CD14-positive monocyte (primary cell): ENCODE measurements around the gene USHBP1. TPM values are rescaled to one million over a fixed set of nuclear protein-coding genes. Genes with fewer than 3 reads are reported as not detected.

Experiments
- DNase-seq, 3 donors: peaks; one replicate each; pipeline ENCODE4 v3.0.0-alpha.2; 2011 to 2022
- H2AFZ ChIP-seq: 2 replicates; pipeline ENCODE4 v1.6.0; 2012; ENCODE audit warnings: mild to moderate bottlenecking, low read depth, low read length, inconsistent platforms; ENCODE audit not compliant: insufficient read depth, poor library complexity, severe bottlenecking
- H3K27ac ChIP-seq, 2 donors: 1 replicate in 1 of 2; 2 replicates in 1 of 2; pipeline ENCODE4 v1.5.1; 2012 to 2013; ENCODE audit warnings: low read length in 2 of 2, control low read depth in 1 of 2, inconsistent platforms in 1 of 2, low read depth in 1 of 2, mild to moderate bottlenecking in 1 of 2
- H3K27me3 ChIP-seq, 2 donors: one replicate each; pipeline versions ENCODE4 v1.6.0 to v1.6.1; 2011 to 2013; ENCODE audit warnings: low read length in 2 of 2; ENCODE audit not compliant: control insufficient read depth in 2 of 2, insufficient read depth in 2 of 2
- H3K36me3 ChIP-seq, 2 donors: replicated peaks in 1 of 2; 1 replicate in 1 of 2; 2 replicates in 1 of 2; pipeline versions ENCODE4 v1.5.1 to v1.6.1; 2012 to 2013; ENCODE audit warnings: low read length in 2 of 2, control low read depth in 1 of 2, inconsistent platforms in 1 of 2, mild to moderate bottlenecking in 1 of 2; ENCODE audit not compliant: insufficient read depth in 2 of 2, control insufficient read depth in 1 of 2
- H3K4me1 ChIP-seq, 2 donors: 1 replicate in 1 of 2; 2 replicates in 1 of 2; pipeline versions ENCODE4 v1.5.1 to v1.6.1; 2012 to 2013; ENCODE audit warnings: low read length in 2 of 2, control low read depth in 1 of 2, inconsistent platforms in 1 of 2, mild to moderate bottlenecking in 1 of 2, moderate library complexity in 1 of 2; ENCODE audit not compliant: insufficient read depth in 2 of 2, control insufficient read depth in 1 of 2
- H3K4me2 ChIP-seq: replicated peaks from 2 replicates; pipeline ENCODE3; 2012; ENCODE audit warnings: low read length, moderate library complexity, mild to moderate bottlenecking; ENCODE audit not compliant: poor library complexity, severe bottlenecking; ENCODE audit errors: extremely low read depth
- H3K4me3 ChIP-seq, 3 experiments: fragments of 200-600 bp in 1 of 3; sonication (generic) in 1 of 3; replicated peaks in 1 of 3; 1 replicate in 2 of 3; 2 replicates in 1 of 3; pipeline ENCODE4 v1.5.1; 2011 to 2013; ENCODE audit warnings: low read length in 3 of 3, mild to moderate bottlenecking in 3 of 3, control low read depth in 2 of 3, low read depth in 2 of 3, inconsistent platforms in 1 of 3, moderate library complexity in 1 of 3
- H3K79me2 ChIP-seq: 2 replicates; pipeline ENCODE4 v1.6.0; 2012; ENCODE audit warnings: mild to moderate bottlenecking, control low read depth, inconsistent platforms, low read length, moderate library complexity; ENCODE audit not compliant: insufficient read depth
- H3K9ac ChIP-seq: 2 replicates; pipeline ENCODE4 v1.6.0; 2017; ENCODE audit warnings: low read length, mild to moderate bottlenecking; ENCODE audit not compliant: insufficient read depth, poor library complexity, severe bottlenecking
- H3K9me3 ChIP-seq, 2 donors: replicated peaks in 1 of 2; 1 replicate in 1 of 2; 2 replicates in 1 of 2; pipeline versions ENCODE4 v1.5.1 to v1.6.1; 2012 to 2013; ENCODE audit warnings: low read length in 2 of 2, control low read depth in 1 of 2; ENCODE audit not compliant: control insufficient read depth in 1 of 2, insufficient read depth in 1 of 2
- H4K20me1 ChIP-seq: 2 replicates; pipeline ENCODE4 v1.6.0; 2012; ENCODE audit warnings: mild to moderate bottlenecking, low read length, control low read depth, moderate library complexity; ENCODE audit not compliant: insufficient read depth
- H3K27ac Mint-ChIP-seq, 7 donors: one replicate each; pipeline ENCODE4 v1.8.0; 2020; ENCODE audit warnings: mild to moderate bottlenecking in 7 of 7, mixed read lengths in 7 of 7, moderate library complexity in 6 of 7, inconsistent platforms in 2 of 7
- H3K27me3 Mint-ChIP-seq, 3 donors: one replicate each; pipeline ENCODE4 v1.8.0; 2021 to 2022; ENCODE audit warnings: low read depth in 3 of 3, mild to moderate bottlenecking in 3 of 3, mixed read lengths in 3 of 3, moderate library complexity in 3 of 3, inconsistent platforms in 1 of 3
- H3K36me3 Mint-ChIP-seq, 2 donors: one replicate each; pipeline ENCODE4 v1.8.0; 2020; ENCODE audit warnings: mixed read lengths in 2 of 2, inconsistent platforms in 1 of 2, mild to moderate bottlenecking in 1 of 2
- H3K4me1 Mint-ChIP-seq: one replicate; pipeline ENCODE4 v1.8.0; 2020; ENCODE audit warnings: mild to moderate bottlenecking, mixed read lengths
- H3K4me3 Mint-ChIP-seq, 2 donors: one replicate each; pipeline ENCODE4 v1.8.0; 2020; ENCODE audit warnings: mild to moderate bottlenecking in 2 of 2, mixed read lengths in 2 of 2, moderate library complexity in 1 of 2
- H3K9me3 Mint-ChIP-seq, 7 donors: one replicate each; pipeline ENCODE4 v1.8.0; 2020 to 2022; ENCODE audit warnings: mixed read lengths in 7 of 7, mild to moderate bottlenecking in 6 of 7, moderate library complexity in 6 of 7, inconsistent platforms in 2 of 7
- WGBS: methylation state at CpG from one replicate; pipeline ENCODE4 v1.1.5; 2013; ENCODE audit warnings: missing lambda C conversion rate; ENCODE audit not compliant: insufficient coverage; 5-methylcytosine and 5-hydroxymethylcytosine counted together
- intact Hi-C, 2 donors: fragments of 100-400 bp; cut with micrococcal nuclease; formaldehyde crosslinking; loops; one replicate each; pipeline versions ENCODE4 v1.15.0 to v1.15.1; 2023
- polyA plus RNA-seq, 3 donors: library from polyadenylated mRNA; depleted of rRNA in 1 of 3; unstranded in 2 of 3; stranded (reverse) in 1 of 3; fragments of 300-500 nt in 2 of 3; fragments of >200 nt in 1 of 3; fragmentation: Illumina TruSeq in 2 of 3; gene quantifications; 1 replicate in 2 of 3; 2 replicates in 1 of 3; pipeline ENCODE4 v1.2.3, GENCODE V29; 2012 to 2021
- TF ChIP-seq, protein P1 (sequence below): fragments of 200-600 bp; IDR thresholded peaks from one replicate; pipeline ENCODE4 v1.8.0; 2022; ENCODE audit warnings: antibody characterized with exemption, mild to moderate bottlenecking

Gene USHBP1
- polyA plus RNA-seq, 3 donors = not detected

DNA sequence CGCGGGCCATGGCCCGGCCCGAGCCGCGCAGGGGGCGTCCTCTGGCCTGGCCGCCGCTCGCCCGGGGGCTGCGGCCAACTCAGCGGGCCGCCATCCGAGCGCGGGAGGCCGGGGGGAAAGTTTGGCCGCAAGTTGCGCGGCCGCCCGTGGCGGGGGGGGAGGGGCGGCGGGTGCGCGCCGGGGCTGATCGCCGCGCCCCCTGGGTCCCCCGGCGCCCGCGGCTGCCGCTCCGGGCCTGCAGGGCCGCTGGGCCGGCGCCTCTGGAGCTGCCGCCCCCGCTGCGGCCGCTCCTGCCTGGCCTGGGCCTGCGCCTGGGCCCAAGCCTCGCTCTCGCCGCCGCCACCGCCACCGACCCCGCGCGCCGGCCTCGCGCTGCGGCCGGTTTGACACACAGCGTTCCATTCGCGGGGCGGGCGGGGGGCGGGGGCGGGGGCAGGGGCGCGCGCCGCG is 19.0 kb downstream of the USHBP1 start, which contains the start of gene NR2F6:
TSS of gene NR2F6 (minus strand) at position 385 of the 450 bp plus-strand sequence. CDS start 699 bp downstream, outside the sequence.
- peak within 1 kb of the TSS; percentile 61 to 86 (median 69) for H3K4me3 ChIP-seq
- peaks cover 20 to 32% of the 10 kb centered on the region in 2 donors for H3K4me1 ChIP-seq
- peaks cover 0 to 7% of the 10 kb centered on the region in 2 donors for H3K27me3 ChIP-seq
- intact Hi-C loops = no loop called here
- peak within 1 kb of the TSS; percentile 53 for H3K9ac ChIP-seq
- peaks cover 0 to 1% of the 10 kb centered on the region in 2 donors for H3K36me3 Mint-ChIP-seq
- H3K27me3 Mint-ChIP-seq = peaks cover 11 to 21% (median 19%) of the 10 kb centered on the region in 3 donors
- under 1% methylated on average over 47 of the region's 72 CpGs for WGBS
- H3K27ac ChIP-seq = peak within 1 kb of the TSS; percentile 16 to 58
- peak within 1 kb of the TSS; percentile 69 to 95 (median 86) for H3K27ac Mint-ChIP-seq
- H3K9me3 Mint-ChIP-seq = peaks cover 0 to 6% (median 3%) of the 10 kb centered on the region in 7 donors
- no peak for DNase-seq
- peaks cover 24% of the 10 kb centered on the region for H4K20me1 ChIP-seq
- peaks cover 26% of the 10 kb centered on the region for H3K4me1 Mint-ChIP-seq
- peak within 1 kb of the TSS; percentile 79 for H2AFZ ChIP-seq
- no peaks in the 10 kb centered on the region for H3K36me3 ChIP-seq
- peak within 1 kb of the TSS; percentile 95 for H3K4me3 Mint-ChIP-seq
- peak within 1 kb of the TSS; percentile 97 for H3K4me2 ChIP-seq
- H3K79me2 ChIP-seq = peaks cover 6% of the 10 kb centered on the region
- TF ChIP-seq, protein P1, sequence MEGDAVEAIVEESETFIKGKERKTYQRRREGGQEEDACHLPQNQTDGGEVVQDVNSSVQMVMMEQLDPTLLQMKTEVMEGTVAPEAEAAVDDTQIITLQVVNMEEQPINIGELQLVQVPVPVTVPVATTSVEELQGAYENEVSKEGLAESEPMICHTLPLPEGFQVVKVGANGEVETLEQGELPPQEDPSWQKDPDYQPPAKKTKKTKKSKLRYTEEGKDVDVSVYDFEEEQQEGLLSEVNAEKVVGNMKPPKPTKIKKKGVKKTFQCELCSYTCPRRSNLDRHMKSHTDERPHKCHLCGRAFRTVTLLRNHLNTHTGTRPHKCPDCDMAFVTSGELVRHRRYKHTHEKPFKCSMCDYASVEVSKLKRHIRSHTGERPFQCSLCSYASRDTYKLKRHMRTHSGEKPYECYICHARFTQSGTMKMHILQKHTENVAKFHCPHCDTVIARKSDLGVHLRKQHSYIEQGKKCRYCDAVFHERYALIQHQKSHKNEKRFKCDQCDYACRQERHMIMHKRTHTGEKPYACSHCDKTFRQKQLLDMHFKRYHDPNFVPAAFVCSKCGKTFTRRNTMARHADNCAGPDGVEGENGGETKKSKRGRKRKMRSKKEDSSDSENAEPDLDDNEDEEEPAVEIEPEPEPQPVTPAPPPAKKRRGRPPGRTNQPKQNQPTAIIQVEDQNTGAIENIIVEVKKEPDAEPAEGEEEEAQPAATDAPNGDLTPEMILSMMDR = no peak
- no peaks in the 10 kb centered on the region for H3K9me3 ChIP-seq

DNA sequence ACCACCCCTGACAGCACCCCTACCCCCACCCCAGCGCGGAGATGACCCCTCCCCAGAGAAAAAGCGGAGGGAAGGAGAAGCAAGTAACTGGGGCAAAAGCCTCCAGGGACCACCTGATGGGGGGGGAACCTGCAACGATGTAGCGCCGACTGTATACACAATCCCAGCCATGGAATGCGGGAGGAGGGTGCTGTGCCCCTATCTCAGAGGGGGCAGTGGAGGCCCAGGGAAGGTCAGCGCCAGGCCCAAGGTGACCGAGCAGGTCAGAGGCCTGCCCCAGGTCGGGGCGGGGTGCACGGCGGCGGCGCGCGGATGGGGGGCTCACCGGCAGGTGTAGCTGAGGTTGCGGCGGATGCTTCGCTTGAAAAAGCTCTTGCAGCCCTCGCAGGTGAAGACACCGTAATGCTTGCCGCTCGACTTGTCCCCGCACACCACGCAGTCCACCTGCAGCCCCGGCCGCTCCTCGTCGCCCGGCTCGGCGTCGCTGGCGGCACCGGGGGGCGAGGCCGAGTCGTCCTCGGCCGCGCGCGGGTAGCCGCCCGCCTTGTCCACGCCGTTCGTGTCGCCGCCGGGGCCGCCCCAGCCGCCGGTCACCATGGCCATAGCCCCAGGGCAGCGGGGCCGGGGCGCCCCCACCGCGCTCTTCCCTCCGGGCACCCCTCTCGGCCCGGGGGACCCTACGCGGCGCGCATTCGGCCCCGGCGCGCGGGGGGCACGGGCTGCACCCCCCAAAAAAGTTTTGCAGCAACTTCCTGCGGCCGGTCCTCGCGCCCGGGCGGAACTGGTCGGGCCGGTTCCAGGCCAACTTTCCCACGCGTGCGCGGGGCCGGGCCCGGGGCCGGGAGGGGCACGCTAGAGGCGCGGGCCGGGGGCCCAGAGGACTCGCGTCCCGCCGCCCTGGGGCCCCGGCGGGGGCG is 19.7 kb downstream of the USHBP1 start:
- WGBS = 3% methylated on average over 99 of the region's 100 CpGs
- peak overlapping the region; percentile 16 to 76 (median 35) for H3K4me3 ChIP-seq
- no peak for DNase-seq
- intact Hi-C loops = no loop called here
- peak overlapping the region; percentile 68 for H2AFZ ChIP-seq
- peak overlapping the region in 2 of 7 donors; percentile 6 to 78 for H3K27ac Mint-ChIP-seq
- H4K20me1 ChIP-seq = peaks cover 31% of the 10 kb centered on the region
- H3K36me3 Mint-ChIP-seq = peaks cover 0 to 2% of the 10 kb centered on the region in 2 donors
- H3K4me3 Mint-ChIP-seq = peak overlapping the region; percentile 76 to 82
- TF ChIP-seq, protein P1 = no peak
- peaks cover 26% of the 10 kb centered on the region for H3K4me1 Mint-ChIP-seq
- peak overlapping the region; percentile 46 for H3K9ac ChIP-seq
- H3K4me1 ChIP-seq = peaks cover 20 to 32% of the 10 kb centered on the region in 2 donors
- H3K9me3 ChIP-seq = no peaks in the 10 kb centered on the region
- H3K4me2 ChIP-seq = peak overlapping the region; percentile 85
- H3K36me3 ChIP-seq = no peaks in the 10 kb centered on the region
- peaks cover 0 to 6% (median 3%) of the 10 kb centered on the region in 7 donors for H3K9me3 Mint-ChIP-seq
- peaks cover 11 to 21% (median 19%) of the 10 kb centered on the region in 3 donors for H3K27me3 Mint-ChIP-seq
- H3K27me3 ChIP-seq = peaks cover 0 to 7% of the 10 kb centered on the region in 2 donors
- H3K27ac ChIP-seq = no peak overlapping the region
- H3K79me2 ChIP-seq = peaks cover 6% of the 10 kb centered on the region
